NCI-H146 (cell line): ENCODE data around the gene CEP19.
A peak's percentile ranks its signal among the peaks of the same experiment; 100 is the strongest.

Experiments
- DNase-seq: peaks from one replicate; lab custom pipeline; 2025; lab: John Stamatoyannopoulos, UW

Gene CEP19

GRCh38 chr3:196662711-196663571 lies 49.1 kb downstream of the CEP19 start:
- no peak for DNase-seq

- DNase-seq: peak; percentile 86
Measured at GRCh38 chr3:196662033-196662432, 50.0 kb downstream of the CEP19 start.

DNA sequence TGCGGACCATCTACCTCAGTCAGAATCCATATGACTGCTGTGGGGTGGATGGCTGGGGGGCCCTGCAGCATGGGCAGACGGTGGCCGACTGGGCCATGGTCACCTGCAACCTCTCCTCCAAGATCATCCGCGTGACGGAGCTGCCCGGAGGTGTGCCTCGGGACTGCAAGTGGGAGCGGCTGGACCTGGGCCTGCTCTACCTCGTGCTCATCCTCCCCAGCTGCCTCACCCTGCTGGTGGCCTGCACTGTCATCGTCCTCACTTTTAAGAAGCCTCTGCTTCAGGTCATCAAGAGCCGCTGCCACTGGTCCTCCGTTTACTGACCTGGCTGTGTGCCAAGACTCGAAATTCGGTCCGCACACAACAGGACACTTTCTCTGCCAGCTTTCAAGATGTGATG lies 50.6 kb downstream of the CEP19 start:
- DNase-seq: peak; percentile 42

GRCh38 chr3:196660381-196661166 lies 51.5 kb downstream of the CEP19 start:
- peak; percentile 41 for DNase-seq

- DNase-seq: no peak
Measured at GRCh38 chr3:196659901-196660351, 52.1 kb downstream of the CEP19 start.
